ENCODE measurements around the gene ZNF813. TPM values are rescaled to one million over a fixed set of nuclear protein-coding genes. Genes with fewer than 3 reads are reported as not detected.

Gene ZNF813
- total RNA-seq, 1 donor from 2014 or later, result 5.3 TPM

GRCh38 chr19:53519446-53519845 is 51.9 kb downstream of the ZNF813 start:
- Histone ChIP-seq H3K27ac (peak overlapping the region; percentile 88), H3K36me3 (no peaks in the 10 kb centered on the region)
- intact Hi-C loops (cut with DNase I), result no loop called here

GRCh38 chr19:53520163-53520546 is 52.6 kb downstream of the ZNF813 start:
- intact Hi-C loops (cut with DNase I), result no loop called here
- Histone ChIP-seq H3K27ac (peak overlapping the region; percentile 88), H3K9me3 (no peaks in the 10 kb centered on the region), H3K27me3 (ENCODE audit: low read depth) (no peaks in the 10 kb centered on the region), H3K4me3 (peak overlapping the region; percentile 60), H3K4me1 (peaks cover 17% of the 10 kb centered on the region), H3K36me3 (no peaks in the 10 kb centered on the region)
- ATAC-seq, result no peak
- no peak for TF ChIP-seq CTCF (IDR thresholded peaks at IDR 0.05)
- DNase-seq, result no peak

More at GRCh38 chr19:53519446-53519845, 51.9 kb downstream of the ZNF813 start:
- no peak overlapping the region for H3K4me3 ChIP-seq
- H3K4me1 ChIP-seq, result peaks cover 17% of the 10 kb centered on the region
- peak in 1 of 2 donors; percentile 3 for ATAC-seq
- DNase-seq, result peak; percentile 51
- H3K9me3 ChIP-seq, result no peaks in the 10 kb centered on the region
- H3K27me3 ChIP-seq (ENCODE audit: low read depth), result no peaks in the 10 kb centered on the region
- no peak for TF ChIP-seq CTCF (IDR thresholded peaks at IDR 0.05)

GRCh38 chr19:53520547-53521372 is 53.2 kb downstream of the ZNF813 start:
- Histone ChIP-seq H3K9me3 (peaks cover 5% of the 10 kb centered on the region), H3K4me1 (peaks cover 17% of the 10 kb centered on the region), H3K27me3 (ENCODE audit: low read depth) (no peaks in the 10 kb centered on the region), H3K36me3 (no peaks in the 10 kb centered on the region), H3K27ac (peak overlapping the region; percentile 88), H3K4me3 (peak overlapping the region; percentile 60)
- ATAC-seq (peak; percentile 98 to 99), DNase-seq (peak; percentile 95)
- intact Hi-C loops (cut with DNase I), result no loop called here
- TF ChIP-seq CTCF (IDR thresholded peaks at IDR 0.05), result no peak

GRCh38 chr19:53521373-53522202 is 54.1 kb downstream of the ZNF813 start:
- Histone ChIP-seq H3K27ac (no peak overlapping the region), H3K27me3 (ENCODE audit: low read depth) (no peaks in the 10 kb centered on the region), H3K4me1 (peaks cover 17% of the 10 kb centered on the region), H3K4me3 (peak overlapping the region; percentile 60), H3K9me3 (peaks cover 12% of the 10 kb centered on the region), H3K36me3 (no peaks in the 10 kb centered on the region)
- intact Hi-C loops (cut with DNase I), result no loop called here
- DNase-seq, result no peak
- ATAC-seq, result peak; percentile 1
- TF ChIP-seq CTCF (IDR thresholded peaks at IDR 0.05), result no peak

GRCh38 chr19:53525922-53526321 is 58.4 kb downstream of the ZNF813 start:
- no peaks in the 10 kb centered on the region for H3K27me3 ChIP-seq (ENCODE audit: low read depth)
- ATAC-seq (no peak), DNase-seq (no peak)
- TF ChIP-seq CTCF (IDR thresholded peaks at IDR 0.05), result no peak
- H3K9me3 ChIP-seq, result peaks cover 12% of the 10 kb centered on the region
- no peak overlapping the region for H3K4me3 ChIP-seq
- intact Hi-C loops (cut with DNase I), result no loop called here
- H3K4me1 ChIP-seq, result peaks cover 8% of the 10 kb centered on the region
- H3K27ac ChIP-seq, result no peak overlapping the region
- H3K36me3 ChIP-seq, result no peaks in the 10 kb centered on the region
